22Rv1 (cell line): ENCODE data around the gene KCNJ15.

ENCODE experiments used
- H3K27ac ChIP-seq: fragments of 450-650 bp; 2 replicates; pipeline ENCODE4 v1.5.1; 2017
- ZFX ChIP-seq: fragments of 450-650 bp; IDR thresholded peaks from 2 replicates; pipeline ENCODE4 v1.6.1; 2017; ENCODE audit warnings: antibody characterized with exemption, borderline replicate concordance
- TF ChIP-seq, protein P1 (sequence below): fragments of 450-650 bp; IDR thresholded peaks from 2 replicates; pipeline ENCODE4 v1.5.1; 2017; ENCODE audit warnings: mild to moderate bottlenecking

KCNJ15 gene

DNA sequence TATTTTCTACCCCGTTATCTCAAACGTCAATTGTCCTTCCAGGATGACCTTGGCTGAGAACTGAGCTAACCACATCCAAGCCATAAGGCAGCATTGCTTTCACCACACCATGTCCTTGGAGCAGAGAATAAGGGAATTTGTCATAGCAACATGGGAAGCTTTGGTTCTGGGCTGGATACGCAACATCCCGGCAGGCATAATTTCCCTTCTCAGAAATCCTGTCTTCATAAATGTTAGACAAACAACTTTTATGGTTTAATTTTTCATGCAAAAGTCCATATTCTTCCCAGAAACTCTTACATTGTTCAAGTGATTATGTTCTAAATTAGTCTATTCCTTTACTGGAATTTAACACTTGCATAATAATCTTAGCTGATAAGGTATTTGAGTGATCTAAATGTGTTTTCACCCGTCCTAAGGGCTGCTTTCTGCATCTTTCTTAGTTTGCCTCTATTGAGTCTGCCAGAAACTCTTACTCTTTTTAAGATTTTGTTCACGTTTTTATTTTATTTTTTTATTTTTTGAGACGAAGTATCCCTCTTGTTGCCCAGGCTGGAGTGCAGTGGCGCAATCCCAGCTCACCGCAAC lies 51.8 kb downstream of the KCNJ15 start:
- TF ChIP-seq, protein P1, sequence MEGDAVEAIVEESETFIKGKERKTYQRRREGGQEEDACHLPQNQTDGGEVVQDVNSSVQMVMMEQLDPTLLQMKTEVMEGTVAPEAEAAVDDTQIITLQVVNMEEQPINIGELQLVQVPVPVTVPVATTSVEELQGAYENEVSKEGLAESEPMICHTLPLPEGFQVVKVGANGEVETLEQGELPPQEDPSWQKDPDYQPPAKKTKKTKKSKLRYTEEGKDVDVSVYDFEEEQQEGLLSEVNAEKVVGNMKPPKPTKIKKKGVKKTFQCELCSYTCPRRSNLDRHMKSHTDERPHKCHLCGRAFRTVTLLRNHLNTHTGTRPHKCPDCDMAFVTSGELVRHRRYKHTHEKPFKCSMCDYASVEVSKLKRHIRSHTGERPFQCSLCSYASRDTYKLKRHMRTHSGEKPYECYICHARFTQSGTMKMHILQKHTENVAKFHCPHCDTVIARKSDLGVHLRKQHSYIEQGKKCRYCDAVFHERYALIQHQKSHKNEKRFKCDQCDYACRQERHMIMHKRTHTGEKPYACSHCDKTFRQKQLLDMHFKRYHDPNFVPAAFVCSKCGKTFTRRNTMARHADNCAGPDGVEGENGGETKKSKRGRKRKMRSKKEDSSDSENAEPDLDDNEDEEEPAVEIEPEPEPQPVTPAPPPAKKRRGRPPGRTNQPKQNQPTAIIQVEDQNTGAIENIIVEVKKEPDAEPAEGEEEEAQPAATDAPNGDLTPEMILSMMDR, result no peak
- no peak for TF ChIP-seq ZFX
- H3K27ac ChIP-seq, result no peak overlapping the region

DNA sequence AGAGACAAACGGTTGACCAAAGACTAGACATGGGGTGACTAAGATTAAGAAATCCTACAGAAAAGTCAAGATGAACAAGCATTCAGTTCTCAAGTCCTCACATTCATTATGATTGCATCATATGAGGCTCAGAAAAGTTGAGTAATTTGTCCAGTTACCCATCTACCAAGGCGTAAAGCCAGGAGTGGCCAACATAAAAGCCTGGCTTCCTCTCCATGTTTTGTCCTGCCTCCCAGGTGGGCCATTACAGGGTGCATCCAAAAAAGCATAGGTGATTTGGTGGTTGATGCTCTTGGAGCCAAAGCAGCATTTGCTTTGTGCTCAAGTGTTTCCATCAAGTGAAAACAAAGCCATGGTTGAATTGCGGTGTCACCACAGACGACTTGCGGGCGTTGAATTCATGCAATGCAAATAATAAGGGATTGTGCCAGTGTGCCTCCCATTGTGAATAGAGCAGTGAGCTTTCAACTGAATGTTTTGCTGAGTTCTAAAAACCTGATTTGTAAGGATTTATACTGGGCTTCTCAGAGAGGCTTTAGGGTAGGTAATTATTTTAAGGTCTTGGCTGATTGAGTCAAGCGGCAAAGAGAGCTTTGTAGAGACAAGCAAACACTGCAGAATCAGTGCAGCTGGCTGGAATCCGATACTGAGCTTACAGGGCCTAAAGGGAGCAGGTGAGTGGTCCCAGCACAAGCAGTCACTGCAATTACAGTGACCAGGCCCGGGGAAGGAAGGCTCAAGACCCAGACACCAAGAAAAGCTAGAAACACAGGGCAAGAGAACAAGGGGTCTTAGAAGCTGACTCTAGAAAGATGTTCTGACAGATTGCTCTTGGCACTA lies 54.1 kb downstream of the KCNJ15 start:
- H3K27ac ChIP-seq, result no peak overlapping the region
- no peak for TF ChIP-seq ZFX
- TF ChIP-seq, protein P1, result no peak

DNA sequence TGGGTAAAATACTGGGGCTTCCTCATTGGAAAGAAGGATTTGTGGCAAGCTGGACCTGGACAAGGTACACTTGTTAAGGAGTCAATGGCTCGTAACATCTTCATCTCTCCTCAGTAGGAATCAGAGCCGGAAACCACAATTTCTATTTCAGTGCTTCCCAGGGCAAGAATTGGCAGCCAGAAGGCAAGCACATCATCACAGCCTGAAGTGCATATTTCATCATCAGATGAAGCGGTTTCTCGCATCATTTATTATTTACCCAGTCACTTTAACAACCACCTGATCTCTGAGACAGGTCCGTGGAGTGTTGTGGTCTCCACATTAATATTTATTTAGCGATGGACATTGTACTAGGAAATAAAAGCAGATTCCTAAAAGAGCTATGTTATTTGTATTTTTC lies 55.0 kb downstream of the KCNJ15 start:
- TF ChIP-seq, protein P1, result no peak
- TF ChIP-seq ZFX, result no peak
- no peak overlapping the region for H3K27ac ChIP-seq

DNA sequence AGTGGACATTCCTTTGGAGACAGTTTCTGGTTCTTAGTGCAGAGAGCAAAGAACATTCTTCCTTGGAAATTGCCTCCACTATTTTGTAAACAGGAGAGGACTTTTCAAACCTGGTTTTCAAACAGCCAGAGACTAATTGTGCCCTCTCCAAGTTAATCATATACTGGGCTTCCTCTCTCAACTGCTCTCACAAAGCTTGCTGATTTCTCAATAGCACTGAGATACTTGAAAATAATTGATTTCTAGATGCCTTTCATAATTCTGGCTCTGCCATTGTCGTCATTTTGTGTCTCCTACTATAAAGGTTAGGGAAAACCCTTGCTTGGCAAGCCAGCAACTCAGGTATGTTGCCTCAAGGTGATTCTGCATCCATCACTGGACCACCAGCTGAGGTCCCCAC lies 56.0 kb downstream of the KCNJ15 start:
- TF ChIP-seq, protein P1, result no peak
- TF ChIP-seq ZFX, result no peak
- H3K27ac ChIP-seq, result no peak overlapping the region

DNA sequence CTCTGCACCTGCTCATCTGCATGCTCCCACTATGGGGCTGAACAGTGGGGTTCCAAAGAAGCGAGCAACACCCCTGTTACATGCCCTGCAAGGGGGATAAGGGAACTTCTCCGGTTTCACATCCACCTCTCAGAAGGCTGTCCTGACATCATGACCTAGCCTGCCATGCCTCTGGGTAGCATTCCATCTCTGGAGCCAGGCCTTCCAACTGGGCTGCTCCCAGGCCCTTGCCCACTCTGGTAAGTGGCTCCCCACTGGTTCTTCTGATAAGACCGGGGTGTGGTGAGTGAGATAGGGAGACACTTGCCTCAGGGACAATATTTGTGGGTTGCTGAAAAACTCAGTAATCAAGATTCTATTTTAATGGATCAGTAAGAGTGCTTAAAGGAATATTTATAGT lies 57.8 kb downstream of the KCNJ15 start:
- TF ChIP-seq, protein P1, result no peak
- no peak for TF ChIP-seq ZFX
- H3K27ac ChIP-seq, result no peak overlapping the region

DNA sequence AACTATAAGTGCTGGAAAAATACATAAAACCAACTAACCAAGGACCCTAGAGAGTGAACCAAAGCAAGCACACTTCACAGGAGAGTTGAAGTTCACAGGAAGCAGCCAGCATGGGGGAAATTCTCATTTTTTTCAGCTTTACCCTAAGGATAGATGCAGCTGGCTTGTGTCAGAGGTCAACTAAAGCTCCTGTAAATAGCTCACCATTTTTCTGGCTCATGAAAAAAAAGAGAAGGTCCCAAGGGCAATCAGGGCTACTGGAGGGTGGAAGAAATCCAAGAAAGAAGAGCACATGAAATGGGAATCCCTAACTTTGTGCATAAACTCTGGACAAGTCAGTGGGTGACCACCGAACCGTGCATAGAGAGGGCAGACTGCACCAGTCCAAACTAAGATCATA lies 58.3 kb downstream of the KCNJ15 start:
- H3K27ac ChIP-seq, result no peak overlapping the region
- TF ChIP-seq, protein P1, result no peak
- no peak for TF ChIP-seq ZFX

DNA sequence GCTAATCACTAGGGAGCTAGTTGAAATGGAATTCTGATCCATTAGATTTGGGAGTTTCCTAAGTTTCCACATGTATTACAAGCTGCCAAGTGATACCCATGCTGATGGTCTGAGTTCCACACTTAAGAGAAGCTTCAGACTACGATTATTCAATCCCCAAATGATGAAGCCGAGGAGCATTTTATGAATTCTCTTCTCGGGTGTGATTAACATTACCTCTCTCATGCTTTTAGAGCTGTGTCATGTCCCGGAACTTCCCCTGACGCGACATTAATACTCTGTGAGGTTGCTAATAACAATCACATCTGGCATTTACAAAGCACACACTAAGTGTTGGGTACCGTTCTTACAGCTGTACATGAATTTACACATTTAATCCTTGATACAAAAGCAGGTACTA lies 63.0 kb downstream of the KCNJ15 start:
- TF ChIP-seq ZFX, result no peak
- TF ChIP-seq, protein P1, result no peak
- H3K27ac ChIP-seq, result no peak overlapping the region
